GM12892 (cell line): ENCODE results near the gene SOX13.

Experiments
- POLR2A ChIP-seq: IDR thresholded peaks from 2 replicates; pipeline ENCODE4 v1.6.1; 2011; ENCODE audit warnings: low read depth, low read length, control low read depth
- POLR2AphosphoS5 ChIP-seq: IDR thresholded peaks from 2 replicates; pipeline ENCODE4 v1.6.1; 2011; ENCODE audit warnings: low read depth, low read length, control low read depth
- TAF1 ChIP-seq: IDR thresholded peaks from 2 replicates; pipeline ENCODE4 v1.6.1; 2011; ENCODE audit warnings: low read depth, mild to moderate bottlenecking, control low read depth, low read length, borderline replicate concordance

GRCh38 chr1:204167730-204168129 lies 94.8 kb downstream of the SOX13 start:
- TF ChIP-seq POLR2A, result no peak
- no peak for TF ChIP-seq POLR2AphosphoS5
- TF ChIP-seq TAF1, result no peak
